OCI-LY1 (cell line): Measurements from ENCODE around the gene H6PD.

Source experiments
- CTCF ChIP-seq: fragments of 200-600 bp; sonication (generic), shearing (Covaris generic); IDR thresholded peaks from 2 replicates; pipeline ENCODE4 v1.5.1; 2017; ENCODE audit warnings: mild to moderate bottlenecking, antibody characterized with exemption, low read length, moderate library complexity, mixed read lengths
- EZH2 ChIP-seq: fragments of 200-600 bp; sonication (generic), shearing (Covaris generic); IDR thresholded peaks from 2 replicates; pipeline ENCODE4 v1.8.0; 2017; ENCODE audit warnings: borderline replicate concordance, mixed run types, mild to moderate bottlenecking, antibody characterized with exemption, low read length, moderate library complexity, mixed read lengths

GRCh38 chr1:9212735-9213134 is 21.8 kb upstream of the H6PD start:
- TF ChIP-seq CTCF, result no peak
- no peak for TF ChIP-seq EZH2
